Peyer's patch (tissue), 4 donors: Measurements from ENCODE around the gene LTB4R. TPM values are rescaled to one million over a fixed set of nuclear protein-coding genes. Genes with fewer than 3 reads are reported as not detected.

ENCODE experiments used
- DNase-seq, 3 donors: peaks; one replicate each; pipeline ENCODE4 v3.0.0-alpha.2; 2017 to 2019
- H3K27ac ChIP-seq, 4 donors: fragments of 200-600 bp; sonication (generic); one replicate each; pipeline ENCODE4 v1.5.1; 2016 to 2019
- H3K27me3 ChIP-seq, 2 donors: fragments of 200-600 bp; sonication (generic); one replicate each; pipeline ENCODE4 v1.5.1; 2019
- H3K36me3 ChIP-seq, 3 donors: fragments of 200-600 bp; sonication (generic); one replicate each; pipeline ENCODE4 v1.5.1; 2016 to 2019
- H3K4me1 ChIP-seq, 4 donors: fragments of 200-600 bp; sonication (generic); one replicate each; pipeline ENCODE4 v1.5.1; 2016 to 2019
- H3K4me3 ChIP-seq, 4 donors: fragments of 200-600 bp; sonication (generic); 1 replicate in 3 of 4; 2 replicates in 1 of 4; pipeline ENCODE4 v1.5.1; 2016 to 2019; ENCODE audit warnings: mild to moderate bottlenecking in 1 of 4
- H3K9me3 ChIP-seq, 4 donors: fragments of 200-600 bp; sonication (generic); one replicate each; pipeline ENCODE4 v1.5.1; 2016 to 2019; ENCODE audit warnings: mild to moderate bottlenecking in 1 of 4
- CTCF ChIP-seq, 6 experiments: fragments of 450-650 bp in 4 of 6; fragments of 200-600 bp in 2 of 6; sonication (generic) in 1 of 6; IDR thresholded peaks; one replicate each; pipeline ENCODE4 v1.5.1; 2017 to 2019; ENCODE audit warnings: antibody characterized with exemption in 6 of 6, mild to moderate bottlenecking in 3 of 6, moderate library complexity in 1 of 6
- POLR2A ChIP-seq, 2 donors: fragments of 450-650 bp; IDR thresholded peaks; one replicate each; pipeline ENCODE4 v1.5.1; 2017; ENCODE audit warnings: antibody characterized with exemption in 2 of 2, mild to moderate bottlenecking in 2 of 2, moderate library complexity in 2 of 2
- total RNA-seq, 4 donors: library from RNA; depleted of rRNA; stranded (reverse); fragments of >200 nt; gene quantifications; one replicate each; pipeline ENCODE4 v1.1.0, GENCODE V29; 2016

LTB4R gene
- total RNA-seq, 4 donors from 2014 or later: 5.1 to 28.5 (median 10.1) TPM

DNA sequence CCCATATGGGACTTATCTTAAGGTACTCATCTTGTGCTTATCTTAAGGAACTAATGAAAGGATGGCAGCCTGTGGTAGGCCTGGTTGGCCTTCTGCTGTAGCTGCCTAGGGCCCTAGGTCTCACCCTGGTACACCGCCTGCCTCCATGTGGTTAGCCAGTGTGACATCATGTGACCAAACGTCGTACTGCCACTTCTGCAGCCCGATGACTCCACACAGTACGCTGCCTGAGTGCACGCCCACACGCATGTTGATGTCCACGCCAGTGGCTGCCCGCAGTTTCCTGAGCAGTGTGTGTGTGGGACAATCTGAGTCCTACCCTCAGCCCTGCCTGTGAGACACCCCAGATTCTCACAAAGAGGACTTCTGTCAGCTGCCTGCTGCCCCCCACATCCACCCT lies 18.4 kb downstream of the LTB4R start:
- H3K27ac ChIP-seq: peak overlapping the region in 1 of 4 donors; percentile 45
- no peak for TF ChIP-seq POLR2A (IDR thresholded peaks at IDR 0.05)

DNA sequence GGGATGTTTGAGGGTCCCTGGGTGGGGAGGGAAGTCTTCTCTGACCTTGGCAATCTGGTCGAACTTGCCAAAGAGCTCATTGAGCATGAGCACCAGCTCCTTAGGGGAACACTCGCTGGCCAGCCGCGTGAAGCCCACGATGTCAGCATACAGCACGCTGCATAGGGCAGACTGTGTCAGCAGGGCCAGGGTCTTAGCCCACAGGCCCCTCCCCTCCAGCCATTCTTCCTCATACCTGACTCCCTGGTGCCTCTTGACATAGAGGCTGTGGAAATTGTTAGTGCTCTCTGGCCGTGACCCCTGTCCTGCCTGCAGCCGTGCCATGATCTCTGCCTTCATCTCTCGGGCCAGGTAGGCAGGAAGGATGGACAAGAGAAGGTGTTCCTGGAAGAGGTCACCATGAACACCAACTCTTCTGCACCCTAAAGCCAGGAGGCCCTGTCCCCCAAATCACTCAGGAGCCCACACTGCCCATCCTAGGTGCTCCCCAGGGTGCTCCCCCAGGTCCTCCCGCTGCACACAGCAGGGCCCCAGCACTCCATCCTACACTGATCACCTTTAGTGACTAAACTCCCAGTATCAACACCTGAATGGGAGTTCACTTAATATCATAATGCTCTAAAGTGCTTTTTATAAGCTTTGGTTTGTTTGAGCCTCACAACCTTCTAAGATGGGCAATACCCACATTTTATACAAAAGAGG lies 19.8 kb downstream of the LTB4R start:
- Histone ChIP-seq H3K27ac (no peak overlapping the region), H3K9me3 (no peaks in the 10 kb centered on the region), H3K36me3 (peaks cover 0 to 2% (median 0%) of the 10 kb centered on the region in 3 donors), H3K4me3 (no peak overlapping the region), H3K27me3 (peaks cover 0 to 12% of the 10 kb centered on the region in 2 donors), H3K4me1 (peaks cover 5 to 32% (median 27%) of the 10 kb centered on the region in 4 donors)
- DNase-seq: no peak
- TF ChIP-seq POLR2A (IDR thresholded peaks at IDR 0.05) (no peak), CTCF (IDR thresholded peaks at IDR 0.05) (no peak)

More for the DNA sequence above, 18.4 kb downstream of the LTB4R start:
- Histone ChIP-seq H3K4me3 (no peak overlapping the region), H3K36me3 (no peaks in the 10 kb centered on the region), H3K4me1 (peaks cover 5 to 25% (median 24%) of the 10 kb centered on the region in 4 donors), H3K27me3 (peaks cover 0 to 5% of the 10 kb centered on the region in 2 donors), H3K9me3 (no peaks in the 10 kb centered on the region)
- DNase-seq: peak in 2 of 3 donors; percentile 59 to 87

DNA sequence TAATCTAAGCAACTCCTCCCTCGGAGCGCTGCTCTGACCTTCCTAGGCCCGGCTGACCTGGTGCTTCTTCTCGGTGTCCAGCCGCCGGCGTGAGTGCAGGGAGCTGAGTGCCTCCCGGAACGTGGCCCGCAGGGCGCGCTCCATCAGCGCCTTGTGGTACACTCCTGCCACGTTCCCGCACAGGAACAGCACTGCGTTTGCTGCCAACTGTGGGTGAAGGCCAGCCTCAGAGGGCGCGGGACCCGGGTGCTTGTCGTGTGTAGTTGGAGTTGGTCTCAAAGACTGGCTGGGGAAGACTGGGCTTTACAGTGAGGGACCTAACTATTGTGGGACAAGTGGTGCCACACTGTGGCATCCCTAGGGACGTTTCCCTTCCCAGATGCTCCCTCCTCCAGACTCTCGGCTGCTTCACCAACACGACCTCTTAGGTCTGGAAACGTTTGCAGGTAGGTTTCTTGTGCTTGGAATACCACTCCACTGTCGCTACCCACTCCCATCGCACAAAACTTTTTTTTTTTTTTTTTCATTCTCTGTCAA lies 20.5 kb downstream of the LTB4R start:
- TF ChIP-seq CTCF (IDR thresholded peaks at IDR 0.05) (no peak), POLR2A (IDR thresholded peaks at IDR 0.05) (no peak)
- H3K9me3 ChIP-seq: no peaks in the 10 kb centered on the region
- DNase-seq: no peak
- peaks cover 0 to 12% of the 10 kb centered on the region in 2 donors for H3K27me3 ChIP-seq
- no peak overlapping the region for H3K27ac ChIP-seq
- H3K4me1 ChIP-seq: peaks cover 5 to 32% (median 27%) of the 10 kb centered on the region in 4 donors
- peaks cover 0 to 9% (median 0%) of the 10 kb centered on the region in 3 donors for H3K36me3 ChIP-seq
- no peak overlapping the region for H3K4me3 ChIP-seq

DNA sequence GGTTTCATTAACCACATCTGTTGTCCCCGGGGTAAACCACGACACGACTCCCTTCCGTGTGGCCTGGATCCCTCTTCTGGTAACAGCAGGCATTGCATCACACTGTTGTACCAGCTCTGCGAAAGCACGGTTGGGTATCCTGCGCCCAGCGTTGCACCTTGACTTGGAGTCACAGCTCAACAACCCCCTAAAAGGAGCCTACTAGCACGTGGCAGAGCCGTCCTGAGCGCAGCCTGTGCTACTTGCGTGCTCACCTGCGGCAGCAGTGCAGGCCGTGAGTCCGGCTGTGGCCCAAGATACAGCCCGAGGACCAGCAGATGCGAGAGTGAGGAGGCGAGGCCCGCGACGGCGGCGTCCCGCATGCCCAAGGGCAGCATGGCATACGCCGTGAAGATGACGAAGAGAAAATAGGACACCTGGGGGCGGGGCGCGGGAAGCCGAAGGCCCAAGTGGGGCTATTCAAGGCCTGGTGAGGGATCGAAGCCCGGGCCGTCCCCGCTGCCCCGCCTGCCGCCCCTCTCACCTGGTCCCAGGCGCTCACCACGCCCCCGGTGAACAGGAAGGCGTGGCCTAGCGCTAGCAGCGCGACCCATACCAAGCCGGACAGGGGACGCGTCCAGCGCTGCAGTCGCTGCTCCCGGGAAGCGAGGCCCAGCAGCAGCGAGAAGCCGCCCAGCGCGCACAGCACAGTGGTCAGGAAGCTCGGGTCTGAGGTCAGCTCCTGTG lies 21.1 kb downstream of the LTB4R start:
- H3K27ac ChIP-seq: peak overlapping the region in 2 of 4 donors; percentile 25 to 45
- TF ChIP-seq POLR2A (IDR thresholded peaks at IDR 0.05) (no peak), CTCF (IDR thresholded peaks at IDR 0.05) (peak; percentile 76 to 88 (median 83))

GRCh38 chr14:24334431-24335291 lies 23.4 kb downstream of the LTB4R start, which contains the start of gene ADCY4:
ADCY4 (minus strand) TSS chr14:24335071; CDS start chr14:24334652, 419 bp downstream.
- Histone ChIP-seq H3K27me3 (peaks cover 0 to 12% of the 10 kb centered on the region in 2 donors), H3K27ac (peak within 1 kb of the TSS in 3 of 4 donors; percentile 22 to 65 (median 40)), H3K4me3 (peak within 1 kb of the TSS; percentile 17 to 44 (median 36)), H3K4me1 (peaks cover 5 to 49% (median 32%) of the 10 kb centered on the region in 4 donors), H3K9me3 (no peaks in the 10 kb centered on the region), H3K36me3 (peaks cover 0 to 26% (median 0%) of the 10 kb centered on the region in 3 donors)
- peak in 1 of 3 donors; percentile 61 for DNase-seq
- TF ChIP-seq CTCF (IDR thresholded peaks at IDR 0.05) (no peak), POLR2A (IDR thresholded peaks at IDR 0.05) (no peak)

More for the DNA sequence above, 21.1 kb downstream of the LTB4R start:
- Histone ChIP-seq H3K9me3 (no peaks in the 10 kb centered on the region), H3K4me1 (peaks cover 5 to 32% (median 27%) of the 10 kb centered on the region in 4 donors), H3K36me3 (peaks cover 0 to 15% (median 0%) of the 10 kb centered on the region in 3 donors), H3K4me3 (peak overlapping the region; percentile 25 to 44 (median 42)), H3K27me3 (peaks cover 0 to 12% of the 10 kb centered on the region in 2 donors)
- peak; percentile 78 to 94 (median 88) for DNase-seq
